Measurements from ENCODE around the gene SEC61B.
A peak's percentile ranks its signal among the peaks of the same experiment; 100 is the strongest.

The SEC61B gene

DNA sequence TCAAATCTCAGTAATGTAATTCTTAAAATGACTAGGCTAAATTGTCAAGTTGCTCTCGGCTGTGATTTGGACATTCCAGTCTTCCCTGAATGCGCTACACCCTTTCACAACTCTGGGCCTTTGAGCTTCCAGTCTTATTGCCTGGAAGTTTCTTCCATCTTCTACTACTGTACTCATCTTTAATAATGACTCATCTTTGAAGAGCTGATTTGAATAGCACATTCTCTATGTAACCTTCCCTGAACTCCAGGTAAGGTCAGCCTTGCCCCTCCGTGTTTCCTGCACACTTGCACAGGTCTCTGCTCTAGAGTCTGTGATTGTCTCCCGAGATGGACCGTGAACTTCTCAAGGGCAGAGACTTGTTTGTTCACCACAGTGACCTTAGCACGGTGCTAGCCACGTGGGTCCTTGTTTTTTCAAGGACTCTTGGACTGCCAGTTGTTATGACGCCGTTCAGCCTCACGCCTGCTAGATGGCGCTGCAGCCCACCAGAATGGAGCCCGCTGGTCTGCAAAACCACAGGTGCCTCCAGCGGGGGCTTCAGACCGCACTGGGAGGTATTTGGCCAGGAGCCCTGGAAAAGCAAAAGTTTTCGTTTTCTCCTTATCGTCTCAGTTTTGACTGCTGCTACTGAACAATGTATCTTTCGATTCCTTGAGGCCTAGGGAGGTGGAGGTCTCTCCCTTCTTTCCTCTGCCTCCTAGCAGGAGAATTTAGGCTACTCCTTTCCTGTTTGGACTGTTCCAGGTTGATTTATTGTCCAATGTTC is 44.4 kb downstream of the SEC61B start:
- H3K27ac ChIP-seq = no peak overlapping the region
- TF ChIP-seq, protein P1, sequence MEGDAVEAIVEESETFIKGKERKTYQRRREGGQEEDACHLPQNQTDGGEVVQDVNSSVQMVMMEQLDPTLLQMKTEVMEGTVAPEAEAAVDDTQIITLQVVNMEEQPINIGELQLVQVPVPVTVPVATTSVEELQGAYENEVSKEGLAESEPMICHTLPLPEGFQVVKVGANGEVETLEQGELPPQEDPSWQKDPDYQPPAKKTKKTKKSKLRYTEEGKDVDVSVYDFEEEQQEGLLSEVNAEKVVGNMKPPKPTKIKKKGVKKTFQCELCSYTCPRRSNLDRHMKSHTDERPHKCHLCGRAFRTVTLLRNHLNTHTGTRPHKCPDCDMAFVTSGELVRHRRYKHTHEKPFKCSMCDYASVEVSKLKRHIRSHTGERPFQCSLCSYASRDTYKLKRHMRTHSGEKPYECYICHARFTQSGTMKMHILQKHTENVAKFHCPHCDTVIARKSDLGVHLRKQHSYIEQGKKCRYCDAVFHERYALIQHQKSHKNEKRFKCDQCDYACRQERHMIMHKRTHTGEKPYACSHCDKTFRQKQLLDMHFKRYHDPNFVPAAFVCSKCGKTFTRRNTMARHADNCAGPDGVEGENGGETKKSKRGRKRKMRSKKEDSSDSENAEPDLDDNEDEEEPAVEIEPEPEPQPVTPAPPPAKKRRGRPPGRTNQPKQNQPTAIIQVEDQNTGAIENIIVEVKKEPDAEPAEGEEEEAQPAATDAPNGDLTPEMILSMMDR (conservative IDR thresholded peaks at IDR 0.05) = peak; percentile 76

DNA sequence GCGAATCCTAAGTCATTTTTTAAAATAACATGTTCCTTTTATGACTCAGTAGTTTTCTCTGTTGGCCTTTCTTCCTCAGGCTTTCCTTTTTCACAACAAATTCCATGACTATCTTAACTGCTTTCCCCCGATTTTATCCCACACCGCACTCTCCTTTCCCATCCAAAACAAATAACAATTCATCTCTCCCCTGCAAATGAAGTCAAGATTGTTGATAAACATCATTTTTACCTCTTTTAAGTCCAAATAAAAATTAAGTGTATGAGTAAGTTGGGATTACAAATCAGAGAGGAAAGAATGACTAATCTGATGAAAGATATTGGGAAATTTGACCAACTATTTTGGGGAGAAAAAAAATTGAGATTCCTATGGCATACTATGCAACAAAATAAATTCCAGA is 47.3 kb downstream of the SEC61B start:
- TF ChIP-seq, protein P1 (conservative IDR thresholded peaks at IDR 0.05) = no peak
- H3K27ac ChIP-seq = no peak overlapping the region

DNA sequence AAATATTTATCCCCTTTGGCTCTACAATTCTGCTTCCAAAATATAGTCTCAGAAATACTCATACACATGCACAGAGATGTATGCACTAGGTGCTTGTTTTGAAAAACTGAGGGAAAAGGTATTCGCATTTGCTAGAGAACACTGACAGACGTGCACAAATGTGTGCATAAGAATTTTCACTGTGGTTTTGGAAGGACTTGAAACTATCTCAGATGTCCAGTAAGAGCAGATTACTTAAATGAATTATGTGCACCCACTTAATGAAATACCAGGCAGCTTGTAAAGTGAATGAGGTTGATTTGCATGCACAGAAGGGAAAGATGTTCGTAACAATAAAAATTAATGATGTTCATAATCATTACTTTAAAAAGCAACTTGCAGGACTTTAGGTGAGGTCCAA is 48.4 kb downstream of the SEC61B start:
- TF ChIP-seq, protein P1 (conservative IDR thresholded peaks at IDR 0.05) = no peak

DNA sequence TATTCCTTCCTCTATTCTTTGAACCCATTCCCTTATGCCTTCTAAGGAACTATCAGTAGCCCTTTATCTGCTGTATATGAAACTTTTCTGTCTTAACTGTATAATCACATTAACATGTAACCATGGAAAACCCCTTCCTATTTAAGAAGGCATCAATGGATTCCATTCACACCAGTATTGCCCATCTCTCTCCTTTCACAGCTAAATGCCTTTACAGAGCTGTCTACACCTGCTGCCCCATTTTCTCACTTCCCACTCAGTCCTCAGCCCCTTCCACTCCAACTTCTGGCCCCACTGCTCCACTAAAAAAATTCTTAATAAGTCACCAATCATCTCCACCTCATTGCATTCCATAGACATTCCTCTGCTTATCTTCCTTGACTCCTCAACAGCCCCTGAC is 50.8 kb downstream of the SEC61B start:
- H3K27ac ChIP-seq = no peak overlapping the region
- TF ChIP-seq, protein P1 (conservative IDR thresholded peaks at IDR 0.05) = no peak

More for the DNA sequence above, 48.4 kb downstream of the SEC61B start:
- H3K27ac ChIP-seq = no peak overlapping the region

DNA sequence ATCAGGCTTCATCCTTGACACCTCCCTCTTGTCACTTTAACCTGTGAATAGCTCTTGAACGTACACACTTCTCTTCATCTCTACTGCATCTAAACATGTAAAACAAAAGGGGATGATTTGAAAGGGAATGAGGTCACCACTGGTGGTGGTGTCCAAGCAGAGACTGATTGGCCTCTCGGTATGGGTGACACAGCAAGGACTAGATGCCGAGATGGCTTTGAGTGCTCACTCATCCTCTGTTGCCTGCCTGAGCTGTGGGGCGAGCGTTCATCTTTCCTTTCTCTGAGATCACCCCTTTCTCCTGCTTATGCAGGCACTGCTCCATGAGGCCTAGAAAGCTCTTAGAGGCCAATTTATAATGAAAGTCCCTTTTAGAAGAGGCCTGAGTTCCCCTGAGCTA is 51.9 kb downstream of the SEC61B start:
- no peak overlapping the region for H3K27ac ChIP-seq
- TF ChIP-seq, protein P1 (conservative IDR thresholded peaks at IDR 0.05) = no peak

DNA sequence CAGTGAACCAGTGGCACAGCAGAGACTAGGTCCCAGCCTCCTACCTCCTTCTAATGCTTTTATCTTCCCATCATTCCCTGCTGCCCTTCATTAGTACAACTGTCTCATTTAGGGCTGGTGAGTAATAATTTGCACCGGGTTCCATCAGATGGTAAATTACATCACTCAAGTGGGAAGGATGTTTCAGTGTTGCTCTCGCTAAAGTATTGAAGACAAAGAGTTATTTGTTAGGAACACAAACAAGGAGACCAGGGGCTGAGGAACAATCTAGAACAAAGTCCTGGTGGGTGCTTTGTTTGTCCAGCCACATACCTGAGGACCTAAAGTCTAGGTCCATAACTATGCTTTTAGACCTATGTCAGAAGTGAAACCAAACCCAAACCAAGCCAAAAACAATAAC is 52.4 kb downstream of the SEC61B start:
- TF ChIP-seq, protein P1 (conservative IDR thresholded peaks at IDR 0.05) = no peak
- H3K27ac ChIP-seq = no peak overlapping the region
